SK-N-SH treated with all-trans-retinoic acid at 6 μM for 48 hours (cell line): Measurements from ENCODE around the gene DIRAS3.

ENCODE experiments used
- ARNTL ChIP-seq: fragments of 450-650 bp; formaldehyde crosslinking; IDR thresholded peaks from 2 replicates; pipeline ENCODE4 v1.5.0; 2020; ENCODE audit warnings: low read depth, mild to moderate bottlenecking, moderate library complexity, borderline replicate concordance
- ESRRG ChIP-seq: fragments of 250-450 bp; sonication (Bioruptor Pico); IDR thresholded peaks from 2 replicates; pipeline ENCODE4 v1.6.1; 2021; ENCODE audit warnings: mild to moderate bottlenecking
- PATZ1 ChIP-seq: fragments of 250-450 bp; sonication (Bioruptor Pico); IDR thresholded peaks from 2 replicates; pipeline ENCODE4 v1.8.0; 2020; ENCODE audit warnings: mild to moderate bottlenecking, moderate library complexity, borderline replicate concordance
- RARB ChIP-seq: fragments of 250-450 bp; sonication (Bioruptor Pico); IDR thresholded peaks from 2 replicates; pipeline ENCODE4 v1.8.0; 2021; ENCODE audit warnings: mild to moderate bottlenecking, moderate library complexity

- TF ChIP-seq RARB (CRISPR knock-in tag) (no peak), ARNTL (CRISPR knock-in tag) (no peak), ESRRG (CRISPR knock-in tag) (no peak), PATZ1 (no peak)
Measured at GRCh38 chr1:68051475-68051874, 1.0 kb upstream of the DIRAS3 start.
